Breast epithelium (tissue), 4 donors: Measurements from ENCODE around the gene CDR2. TPM values are rescaled to one million over a fixed set of nuclear protein-coding genes. Genes with fewer than 3 reads are reported as not detected.

Experiments used
- DNase-seq, 2 donors: peaks; one replicate each; pipeline ENCODE4 v3.0.0-alpha.2; 2019; ENCODE audit warnings: low spot score in 2 of 2
- H3K27ac ChIP-seq, 2 donors: fragments of 200-600 bp; sonication (generic) in 1 of 2; one replicate each; pipeline ENCODE4 v1.5.1; 2016 to 2019; ENCODE audit warnings: mild to moderate bottlenecking in 1 of 2
- H3K27me3 ChIP-seq, 2 donors: fragments of 200-600 bp; sonication (generic) in 1 of 2; one replicate each; pipeline versions ENCODE4 v1.5.1 to v1.6.0; 2017 to 2019; ENCODE audit warnings: control low read depth in 1 of 2, mild to moderate bottlenecking in 1 of 2
- H3K36me3 ChIP-seq: fragments of 200-600 bp; one replicate; pipeline ENCODE4 v1.5.1; 2019
- H3K4me1 ChIP-seq, 2 donors: fragments of 200-600 bp; sonication (generic); one replicate each; pipeline ENCODE4 v1.5.1; 2016 to 2019; ENCODE audit warnings: control low read depth in 1 of 2
- H3K4me3 ChIP-seq, 3 donors: fragments of 200-600 bp; sonication (generic); 1 replicate in 2 of 3; 2 replicates in 1 of 3; pipeline ENCODE4 v1.5.1; 2016 to 2019; ENCODE audit warnings: mild to moderate bottlenecking in 3 of 3, moderate library complexity in 2 of 3
- H3K9me3 ChIP-seq, 2 donors: fragments of 200-600 bp; sonication (generic) in 1 of 2; one replicate each; pipeline ENCODE4 v1.5.1; 2016 to 2019; ENCODE audit warnings: control low read depth in 1 of 2
- CTCF ChIP-seq, 3 donors: fragments of 450-650 bp; IDR thresholded peaks; one replicate each; pipeline ENCODE4 v1.5.1; 2016 to 2017; ENCODE audit warnings: antibody characterized with exemption in 3 of 3, mild to moderate bottlenecking in 3 of 3, moderate library complexity in 3 of 3
- POLR2A ChIP-seq: fragments of 450-650 bp; IDR thresholded peaks from one replicate; pipeline ENCODE4 v1.6.1; 2016; ENCODE audit warnings: antibody characterized with exemption, mild to moderate bottlenecking, moderate library complexity
- POLR2AphosphoS5 ChIP-seq, 3 donors: sonication (generic); formaldehyde crosslinking; IDR thresholded peaks; one replicate each; pipeline ENCODE4 v1.6.1; 2017; ENCODE audit warnings: antibody characterized with exemption in 3 of 3
- intact Hi-C: fragments of 100-400 bp; cut with DNase I; formaldehyde crosslinking; loops from one replicate; pipeline ENCODE4 v1.15.1; 2023; ENCODE audit warnings: low total_unique reads
- total RNA-seq, 3 donors: library from RNA; depleted of rRNA; stranded (reverse); fragments of >200 nt; gene quantifications; one replicate each; pipeline ENCODE4 v1.1.0, GENCODE V29; 2016

CDR2 gene
- total RNA-seq, 3 donors from 2014 or later = 20.2 to 37.5 (median 26.9) TPM

- intact Hi-C loops = no loop called here
- no peak overlapping the region for H3K27ac ChIP-seq
Measured at GRCh38 chr16:22388101-22388644, 13.8 kb upstream of the CDR2 start.

GRCh38 chr16:22386976-22387375, 12.6 kb upstream of the CDR2 start:
- no peak for TF ChIP-seq POLR2A
- TF ChIP-seq POLR2AphosphoS5 (IDR thresholded peaks at IDR 0.05) = no peak
- no peak for TF ChIP-seq CTCF (IDR thresholded peaks at IDR 0.05)
- no peak for DNase-seq
- H3K4me1 ChIP-seq = no peaks in the 10 kb centered on the region
- no peak overlapping the region for H3K4me3 ChIP-seq
- H3K36me3 ChIP-seq = no peaks in the 10 kb centered on the region
- intact Hi-C loops = no loop called here
- H3K27ac ChIP-seq = no peak overlapping the region
- no peaks in the 10 kb centered on the region for H3K9me3 ChIP-seq
- no peaks in the 10 kb centered on the region for H3K27me3 ChIP-seq

More at GRCh38 chr16:22388101-22388644, 13.8 kb upstream of the CDR2 start:
- DNase-seq = no peak
- Histone ChIP-seq H3K4me3 (no peak overlapping the region), H3K9me3 (no peaks in the 10 kb centered on the region), H3K27me3 (no peaks in the 10 kb centered on the region), H3K4me1 (no peaks in the 10 kb centered on the region), H3K36me3 (no peaks in the 10 kb centered on the region)
- no peak for TF ChIP-seq POLR2A
- no peak for TF ChIP-seq CTCF (IDR thresholded peaks at IDR 0.05)
- TF ChIP-seq POLR2AphosphoS5 (IDR thresholded peaks at IDR 0.05) = no peak

GRCh38 chr16:22385196-22385595, 10.8 kb upstream of the CDR2 start:
- H3K4me3 ChIP-seq = no peak overlapping the region
- DNase-seq = no peak
- no peak for TF ChIP-seq CTCF (IDR thresholded peaks at IDR 0.05)
- no peak for TF ChIP-seq POLR2A
- TF ChIP-seq POLR2AphosphoS5 (IDR thresholded peaks at IDR 0.05) = no peak
- H3K9me3 ChIP-seq = no peaks in the 10 kb centered on the region
- no peaks in the 10 kb centered on the region for H3K36me3 ChIP-seq
- no peaks in the 10 kb centered on the region for H3K27me3 ChIP-seq
- no peaks in the 10 kb centered on the region for H3K4me1 ChIP-seq
- H3K27ac ChIP-seq = no peak overlapping the region
- intact Hi-C loops = no loop called here

- H3K36me3 ChIP-seq = no peaks in the 10 kb centered on the region
- DNase-seq = no peak
- H3K27me3 ChIP-seq = no peaks in the 10 kb centered on the region
- H3K4me1 ChIP-seq = no peaks in the 10 kb centered on the region
- no peak overlapping the region for H3K27ac ChIP-seq
- H3K4me3 ChIP-seq = no peak overlapping the region
- intact Hi-C loops = no loop called here
- H3K9me3 ChIP-seq = no peaks in the 10 kb centered on the region
- TF ChIP-seq POLR2AphosphoS5 (IDR thresholded peaks at IDR 0.05) (no peak), POLR2A (no peak), CTCF (IDR thresholded peaks at IDR 0.05) (no peak)
Measured at GRCh38 chr16:22383827-22384226, 9.4 kb upstream of the CDR2 start.

GRCh38 chr16:22381392-22381791, 7.0 kb upstream of the CDR2 start:
- H3K27me3 ChIP-seq = no peaks in the 10 kb centered on the region
- H3K36me3 ChIP-seq = no peaks in the 10 kb centered on the region
- H3K9me3 ChIP-seq = no peaks in the 10 kb centered on the region
- intact Hi-C loops = no loop called here
- TF ChIP-seq CTCF (IDR thresholded peaks at IDR 0.05) (no peak), POLR2A (no peak), POLR2AphosphoS5 (IDR thresholded peaks at IDR 0.05) (no peak)
- H3K27ac ChIP-seq = no peak overlapping the region
- no peaks in the 10 kb centered on the region for H3K4me1 ChIP-seq
- no peak overlapping the region for H3K4me3 ChIP-seq
- no peak for DNase-seq
